ENCODE data around the gene ATP5F1C. TPM values are rescaled to one million over a fixed set of nuclear protein-coding genes. Genes with fewer than 3 reads are reported as not detected.
A peak's percentile ranks its signal among the peaks of the same experiment; 100 is the strongest.

Gene ATP5F1C
- total RNA-seq, 1 experiment from 2014 or later, result 280 TPM

- no peak within 1 kb of the TSS for H4K5ac ChIP-seq (ENCODE audit: insufficient read length, low read depth, low read length)
- H3K14ac ChIP-seq (ENCODE audit: insufficient read depth, low read length), result peak within 1 kb of the TSS; percentile 49; the same call in 1 of the 2 replicates
- H4K91ac ChIP-seq (ENCODE audit: insufficient read length, low read depth, low read length), result no peak within 1 kb of the TSS
- no peak within 1 kb of the TSS for H3K56ac ChIP-seq (ENCODE audit: insufficient read length, low read depth, low read length)
- no peak within 1 kb of the TSS for H2BK5ac ChIP-seq (ENCODE audit: insufficient read length, low read length)
- Mint-ChIP-seq H3K36me3 (ENCODE audit: insufficient read depth in 1 of 3, low read depth in 3 of 3) (peaks cover 0 to 3% (median 0%) of the 10 kb centered on the region in 3 experiments; a peak in 2 of 7 replicates), H3K9me3 (peaks cover 0 to 2% of the 10 kb centered on the region in 2 experiments; a peak in 1 of 5 replicates), H3K27me3 (ENCODE audit: low read depth) (peaks cover 15% of the 10 kb centered on the region), H3K27ac (peak within 1 kb of the TSS; percentile 82 to 98 (median 95)), H3K4me3 (peak within 1 kb of the TSS; percentile 98 to 100), H3K4me1 (peaks cover 18% of the 10 kb centered on the region in 2 experiments)
- no peaks in the 10 kb centered on the region for H3K79me1 ChIP-seq (ENCODE audit: insufficient read depth, low read depth, low read length, poor library complexity, severe bottlenecking)
- no peaks in the 10 kb centered on the region for H3K9me3 ChIP-seq (ENCODE audit: control insufficient read depth, low read depth, low read length)
- H2AK5ac ChIP-seq (ENCODE audit: insufficient read length, low read length), result no peak within 1 kb of the TSS
- H3T11ph ChIP-seq (ENCODE audit: low read length), result no peak within 1 kb of the TSS
- H3K27ac ChIP-seq (ENCODE audit: insufficient read length, low read depth, low read length), result no peak within 1 kb of the TSS
- peak within 1 kb of the TSS; percentile 2 for H3K18ac ChIP-seq (ENCODE audit: insufficient read length, low read depth, low read length)
- no CpG with 5 or more reads among the region's 77 CpGs for WGBS (ENCODE audit: extremely low coverage, insufficient read length, low lambda C conversion rate)
- no peaks in the 10 kb centered on the region for H3K27me3 ChIP-seq (ENCODE audit: insufficient read depth, low read length)
- H3K23me2 ChIP-seq (ENCODE audit: insufficient read length, low read depth, low read length, poor library complexity, severe bottlenecking), result peaks cover 10% of the 10 kb centered on the region
- H4K8ac ChIP-seq (replicated peaks; ENCODE audit: insufficient read length, low read depth, low read length), result no peak within 1 kb of the TSS
- peak within 1 kb of the TSS; percentile 82 for H3K9ac ChIP-seq (ENCODE audit: extremely low read depth, insufficient read length, low read length)
- no peaks in the 10 kb centered on the region for H4K20me1 ChIP-seq (ENCODE audit: control insufficient read depth, insufficient read depth, insufficient read length)
- H3K79me2 ChIP-seq (ENCODE audit: insufficient read depth, low read length), result no peaks in the 10 kb centered on the region
- H3K23ac ChIP-seq (ENCODE audit: insufficient read length, low read depth, low read length), result no peak within 1 kb of the TSS
- no peak within 1 kb of the TSS for H2BK12ac ChIP-seq (ENCODE audit: insufficient read length, low read depth, low read length)
- peak within 1 kb of the TSS; percentile 78 for H3K4me2 ChIP-seq (ENCODE audit: insufficient read depth, insufficient read length, low read length)
- no peak within 1 kb of the TSS for H2BK20ac ChIP-seq (ENCODE audit: low read depth, low read length, poor library complexity, severe bottlenecking)
- H3K4me1 ChIP-seq (ENCODE audit: insufficient read depth, low read length), result no peaks in the 10 kb centered on the region
- H2BK120ac ChIP-seq (ENCODE audit: low read depth, low read length, poor library complexity, severe bottlenecking), result no peak within 1 kb of the TSS
- H2AFZ ChIP-seq (ENCODE audit: low read length), result no peak within 1 kb of the TSS
- no peak within 1 kb of the TSS for H2BK15ac ChIP-seq (ENCODE audit: low read depth, low read length)
- H3K4ac ChIP-seq (ENCODE audit: low read depth, low read length), result no peak within 1 kb of the TSS
- TF ChIP-seq, protein P1, sequence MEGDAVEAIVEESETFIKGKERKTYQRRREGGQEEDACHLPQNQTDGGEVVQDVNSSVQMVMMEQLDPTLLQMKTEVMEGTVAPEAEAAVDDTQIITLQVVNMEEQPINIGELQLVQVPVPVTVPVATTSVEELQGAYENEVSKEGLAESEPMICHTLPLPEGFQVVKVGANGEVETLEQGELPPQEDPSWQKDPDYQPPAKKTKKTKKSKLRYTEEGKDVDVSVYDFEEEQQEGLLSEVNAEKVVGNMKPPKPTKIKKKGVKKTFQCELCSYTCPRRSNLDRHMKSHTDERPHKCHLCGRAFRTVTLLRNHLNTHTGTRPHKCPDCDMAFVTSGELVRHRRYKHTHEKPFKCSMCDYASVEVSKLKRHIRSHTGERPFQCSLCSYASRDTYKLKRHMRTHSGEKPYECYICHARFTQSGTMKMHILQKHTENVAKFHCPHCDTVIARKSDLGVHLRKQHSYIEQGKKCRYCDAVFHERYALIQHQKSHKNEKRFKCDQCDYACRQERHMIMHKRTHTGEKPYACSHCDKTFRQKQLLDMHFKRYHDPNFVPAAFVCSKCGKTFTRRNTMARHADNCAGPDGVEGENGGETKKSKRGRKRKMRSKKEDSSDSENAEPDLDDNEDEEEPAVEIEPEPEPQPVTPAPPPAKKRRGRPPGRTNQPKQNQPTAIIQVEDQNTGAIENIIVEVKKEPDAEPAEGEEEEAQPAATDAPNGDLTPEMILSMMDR (conservative IDR thresholded peaks at IDR 0.05), result no peak
- DNase-seq, result peak; percentile 88
These were observed 30.5 kb downstream of the ATP5F1C start, which contains the start of gene TAF3 for GRCh38 chr10:7818295-7819120. Gene TAF3, plus strand, starts transcription at chr10:7818505. Its CDS starts 205 bp downstream, at chr10:7818710.

All from H9 (cell line).